Spleen (tissue), 7 donors: ENCODE measurements around the gene ACACA.

Source experiments
- POLR2A ChIP-seq, 3 donors: fragments of 450-650 bp; IDR thresholded peaks; one replicate each; pipeline ENCODE4 v1.5.1; 2017; ENCODE audit warnings: antibody characterized with exemption in 3 of 3, mild to moderate bottlenecking in 1 of 3
- POLR2AphosphoS5 ChIP-seq, 3 donors: sonication (generic); formaldehyde crosslinking; IDR thresholded peaks; one replicate each; pipeline ENCODE4 v1.5.1; 2017; ENCODE audit warnings: antibody characterized with exemption in 3 of 3
- TF ChIP-seq, protein P1 (sequence below), 11 experiments: fragments of 200-600 bp in 7 of 11; fragments of 450-650 bp in 4 of 11; sonication (generic) in 4 of 11; IDR thresholded peaks in 8 of 11; conservative IDR thresholded peaks in 3 of 11; 1 replicate in 7 of 11; 2 replicates in 4 of 11; pipeline versions ENCODE4 v1.4.0 to v1.8.0; 2016 to 2021; ENCODE audit warnings: antibody characterized with exemption in 11 of 11, inconsistent platforms in 4 of 11, mild to moderate bottlenecking in 1 of 11
- donor health status: DM: no; HTN: no; CAD: no; lungs with moderate emphysema.
- donor health status: DM: no; HTN: no; CAD: no.
- donor health status: DM: no; HTN: no; CAD: no.

DNA sequence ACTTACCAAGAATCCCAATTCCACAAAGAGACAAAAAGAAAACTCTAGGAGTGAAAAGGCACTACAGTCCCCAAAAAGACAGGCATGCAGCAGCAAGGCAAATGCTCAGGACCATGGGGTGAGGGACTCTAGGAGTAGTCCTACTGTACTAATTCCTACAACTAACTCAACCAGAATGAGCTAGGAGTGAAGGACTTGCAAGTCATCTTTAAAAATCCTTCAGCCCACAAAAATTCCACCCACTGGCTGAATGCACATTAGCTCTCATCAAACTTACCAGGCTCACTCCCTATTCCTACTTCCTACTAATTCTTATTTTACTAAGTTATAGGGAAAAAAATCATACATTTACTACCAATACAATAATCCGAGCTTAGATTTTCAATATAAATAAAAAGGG is 172.5 kb downstream of the ACACA start:
- TF ChIP-seq, protein P1, sequence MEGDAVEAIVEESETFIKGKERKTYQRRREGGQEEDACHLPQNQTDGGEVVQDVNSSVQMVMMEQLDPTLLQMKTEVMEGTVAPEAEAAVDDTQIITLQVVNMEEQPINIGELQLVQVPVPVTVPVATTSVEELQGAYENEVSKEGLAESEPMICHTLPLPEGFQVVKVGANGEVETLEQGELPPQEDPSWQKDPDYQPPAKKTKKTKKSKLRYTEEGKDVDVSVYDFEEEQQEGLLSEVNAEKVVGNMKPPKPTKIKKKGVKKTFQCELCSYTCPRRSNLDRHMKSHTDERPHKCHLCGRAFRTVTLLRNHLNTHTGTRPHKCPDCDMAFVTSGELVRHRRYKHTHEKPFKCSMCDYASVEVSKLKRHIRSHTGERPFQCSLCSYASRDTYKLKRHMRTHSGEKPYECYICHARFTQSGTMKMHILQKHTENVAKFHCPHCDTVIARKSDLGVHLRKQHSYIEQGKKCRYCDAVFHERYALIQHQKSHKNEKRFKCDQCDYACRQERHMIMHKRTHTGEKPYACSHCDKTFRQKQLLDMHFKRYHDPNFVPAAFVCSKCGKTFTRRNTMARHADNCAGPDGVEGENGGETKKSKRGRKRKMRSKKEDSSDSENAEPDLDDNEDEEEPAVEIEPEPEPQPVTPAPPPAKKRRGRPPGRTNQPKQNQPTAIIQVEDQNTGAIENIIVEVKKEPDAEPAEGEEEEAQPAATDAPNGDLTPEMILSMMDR (IDR thresholded peaks at IDR 0.05 in 8 of 11, conservative IDR thresholded peaks at IDR 0.05 in 3 of 11) = no peak
- TF ChIP-seq POLR2A (IDR thresholded peaks at IDR 0.05) (no peak), POLR2AphosphoS5 (IDR thresholded peaks at IDR 0.05) (no peak)
